ENCODE data around the gene C11orf87. TPM values are rescaled to one million over a fixed set of nuclear protein-coding genes. Genes with fewer than 3 reads are reported as not detected.

C11orf87 gene
- total and polyA plus RNA-seq, 4 donors = 0.09 TPM; not detected in 3

GRCh38 chr11:109443052-109443451, 21.1 kb downstream of the C11orf87 start:
- Histone ChIP-seq H3K9me3 (ENCODE audit: control insufficient read depth in 4 of 4, insufficient read depth in 3 of 4, low read length in 3 of 4) (no peaks in the 10 kb centered on the region), H3K4me3 (no peak overlapping the region), H3K9ac (ENCODE audit: insufficient read depth in 1 of 2, low read length in 2 of 2) (no peak overlapping the region), H3K4me1 (ENCODE audit: control insufficient read depth in 5 of 5, insufficient read depth in 5 of 5, low read length in 5 of 5) (no peaks in the 10 kb centered on the region), H3K27me3 (ENCODE audit: control insufficient read depth in 3 of 3, insufficient read depth in 3 of 3, low read length in 2 of 3) (no peaks in the 10 kb centered on the region), H3K27ac (ENCODE audit: low read depth in 1 of 2, low read length in 1 of 2) (no peak overlapping the region), H3K36me3 (ENCODE audit: control insufficient read depth in 4 of 4, insufficient read depth in 4 of 4, low read length in 4 of 4) (no peaks in the 10 kb centered on the region)
- ATAC-seq (ENCODE audit: insufficient read depth, low FRiP score) (no peak), DNase-seq (no peak)
- TF ChIP-seq CTCF (IDR thresholded peaks at IDR 0.05; ENCODE audit: control extremely low read depth, extremely low read depth) = no peak
- WGBS, 2 donors = 51 to 63% methylated on average over 1 of the region's 1 CpG

- H3K27ac ChIP-seq (ENCODE audit: low read depth in 1 of 2, low read length in 1 of 2) = no peak overlapping the region
- H3K9ac ChIP-seq (ENCODE audit: insufficient read depth in 1 of 2, low read length in 2 of 2) = no peak overlapping the region
- no peaks in the 10 kb centered on the region for H3K4me1 ChIP-seq (ENCODE audit: control insufficient read depth in 5 of 5, insufficient read depth in 5 of 5, low read length in 5 of 5)
- no peak for DNase-seq
- H3K36me3 ChIP-seq (ENCODE audit: control insufficient read depth in 4 of 4, insufficient read depth in 4 of 4, low read length in 4 of 4) = no peaks in the 10 kb centered on the region
- no peaks in the 10 kb centered on the region for H3K27me3 ChIP-seq (ENCODE audit: control insufficient read depth in 3 of 3, insufficient read depth in 3 of 3, low read length in 2 of 3)
- no peaks in the 10 kb centered on the region for H3K9me3 ChIP-seq (ENCODE audit: control insufficient read depth in 4 of 4, insufficient read depth in 3 of 4, low read length in 3 of 4)
- TF ChIP-seq CTCF (IDR thresholded peaks at IDR 0.05; ENCODE audit: control extremely low read depth, extremely low read depth) = no peak
- 63 to 82% methylated on average over 2 of the region's 2 CpGs for WGBS, 2 donors
- no peak for ATAC-seq (ENCODE audit: insufficient read depth, low FRiP score)
- no peak overlapping the region for H3K4me3 ChIP-seq
Measured at GRCh38 chr11:109454857-109455256, 32.9 kb downstream of the C11orf87 start.
